BLaER1 treated with 17β-estradiol and CSF1 and Interleukin-3, amounts not matched to agents 10 nM and 100 nM (cell line): Measurements from ENCODE around the gene SYNGR4.
A peak's percentile ranks its signal among the peaks of the same experiment; 100 is the strongest.

Experiments
- H3K27ac ChIP-seq, 11 experiments: shearing (Covaris generic); formaldehyde crosslinking; 2 replicates each; pipeline ENCODE4 v1.8.1; 2022
- H3K27me3 ChIP-seq, 11 experiments: shearing (Covaris generic); formaldehyde crosslinking; 2 replicates each; pipeline ENCODE4 v1.8.1; 2022
- H3K36me3 ChIP-seq, 11 experiments: shearing (Covaris generic); formaldehyde crosslinking; 2 replicates each; pipeline ENCODE4 v1.8.1; 2022
- H3K4me1 ChIP-seq, 10 experiments: shearing (Covaris generic); formaldehyde crosslinking; 2 replicates each; pipeline ENCODE4 v1.8.1; 2022
- H3K4me2 ChIP-seq, 11 experiments: shearing (Covaris generic); formaldehyde crosslinking; 2 replicates each; pipeline ENCODE4 v1.8.1; 2022
- H3K4me3 ChIP-seq, 10 experiments: shearing (Covaris generic); formaldehyde crosslinking; 2 replicates each; pipeline ENCODE4 v1.8.1; 2022
- H3K9ac ChIP-seq, 11 experiments: shearing (Covaris generic); formaldehyde crosslinking; 2 replicates each; pipeline ENCODE4 v1.8.1; 2022
- H3K9me3 ChIP-seq, 11 experiments: shearing (Covaris generic); formaldehyde crosslinking; replicated peaks in 1 of 11; 2 replicates each; pipeline ENCODE4 v1.8.1; 2022
- H4K20me1 ChIP-seq, 11 experiments: shearing (Covaris generic); formaldehyde crosslinking; 2 replicates each; pipeline ENCODE4 v1.8.1; 2022
- Cebpa-rat ChIP-seq, 11 experiments: shearing (Covaris generic); IDR thresholded peaks; 2 replicates each; pipeline ENCODE4 v1.8.1; 2022

The SYNGR4 gene

DNA sequence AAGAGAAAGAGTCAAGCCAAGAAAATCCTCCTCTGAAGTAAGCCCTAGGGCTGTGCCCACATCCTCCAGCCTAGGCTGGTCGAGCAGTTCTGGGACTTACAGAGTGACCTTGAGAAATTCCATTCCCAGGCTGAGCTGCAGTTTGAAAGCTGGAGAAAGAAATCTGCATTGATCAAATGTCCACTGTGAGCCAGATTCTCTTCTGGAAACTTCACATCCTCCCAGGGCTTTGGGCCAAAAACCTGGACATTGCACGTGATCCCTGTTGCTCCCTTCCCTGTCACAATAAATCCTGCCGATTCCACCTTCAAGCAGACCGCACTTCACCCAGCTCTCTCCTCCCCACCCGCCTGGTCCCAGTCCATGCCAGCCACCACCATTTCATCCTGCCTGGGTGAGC is 16.1 kb upstream of the SYNGR4 start:
- Histone ChIP-seq H3K4me2 (no peak overlapping the region), H3K36me3 (no peaks in the 10 kb centered on the region), H3K9me3 (no peaks in the 10 kb centered on the region), H3K9ac (no peak overlapping the region), H3K4me1 (peaks cover 0 to 5% (median 4%) of the 10 kb centered on the region in 10 experiments; a peak in 11 of 20 replicates), H3K27ac (no peak overlapping the region), H3K27me3 (no peaks in the 10 kb centered on the region), H3K4me3 (no peak overlapping the region), H4K20me1 (no peaks in the 10 kb centered on the region)
- no peak for TF ChIP-seq Cebpa-rat (IDR thresholded peaks at IDR 0.05)

DNA sequence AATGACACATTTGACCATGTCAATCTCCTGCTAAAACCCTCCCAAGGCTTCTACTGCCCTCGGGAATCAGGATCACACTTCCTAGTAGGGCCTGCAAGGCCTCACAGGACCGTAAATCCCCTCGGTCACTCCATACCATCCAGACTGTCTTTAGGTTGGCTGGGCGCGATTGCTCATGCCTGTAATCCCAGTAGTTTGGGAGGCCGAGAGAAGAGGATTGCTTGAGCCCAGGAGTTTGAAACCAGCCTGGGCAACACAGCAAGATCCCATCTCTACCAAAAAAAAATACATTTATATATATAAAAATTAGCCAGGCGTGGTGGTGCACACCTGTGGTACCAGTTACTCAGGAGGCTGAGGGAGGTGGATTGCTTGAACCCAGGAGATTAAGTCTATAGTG is 15.4 kb upstream of the SYNGR4 start:
- Histone ChIP-seq H3K27me3 (no peaks in the 10 kb centered on the region), H3K4me3 (no peak overlapping the region), H3K36me3 (no peaks in the 10 kb centered on the region), H3K9ac (no peak overlapping the region), H3K27ac (no peak overlapping the region), H4K20me1 (no peaks in the 10 kb centered on the region), H3K9me3 (no peaks in the 10 kb centered on the region), H3K4me2 (no peak overlapping the region; a peak in 1 of 22 replicates), H3K4me1 (peaks cover 0 to 7% (median 3%) of the 10 kb centered on the region in 10 experiments; a peak in 12 of 20 replicates)
- TF ChIP-seq Cebpa-rat (IDR thresholded peaks at IDR 0.05) = no peak

DNA sequence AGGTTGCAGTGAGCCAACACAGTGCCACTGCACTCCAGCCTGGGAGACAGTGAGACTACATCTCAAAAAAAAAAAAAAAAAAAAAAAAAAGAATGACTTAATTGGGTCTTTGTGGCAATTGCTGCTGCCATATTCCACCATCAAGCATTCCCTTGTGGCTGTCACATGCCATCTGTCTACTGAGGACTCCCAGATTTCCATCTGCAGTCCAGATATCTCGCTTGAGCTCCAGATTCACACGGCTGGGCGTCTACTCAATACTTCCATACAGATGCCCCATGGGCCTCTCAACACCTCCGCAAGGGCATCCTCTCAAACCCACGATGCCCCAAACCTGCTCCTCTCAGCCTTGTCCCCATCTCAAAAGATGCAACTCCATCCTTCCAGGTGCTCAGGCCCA is 13.3 kb upstream of the SYNGR4 start:
- no peaks in the 10 kb centered on the region for H3K27me3 ChIP-seq
- H3K27ac ChIP-seq = no peak overlapping the region
- H4K20me1 ChIP-seq = no peaks in the 10 kb centered on the region
- no peaks in the 10 kb centered on the region for H3K9me3 ChIP-seq
- H3K4me3 ChIP-seq = no peak overlapping the region
- H3K4me1 ChIP-seq = peaks cover 11 to 27% (median 17%) of the 10 kb centered on the region in 10 experiments
- no peak overlapping the region for H3K4me2 ChIP-seq
- H3K36me3 ChIP-seq = no peaks in the 10 kb centered on the region
- no peak overlapping the region for H3K9ac ChIP-seq
- TF ChIP-seq Cebpa-rat (IDR thresholded peaks at IDR 0.05) = no peak

DNA sequence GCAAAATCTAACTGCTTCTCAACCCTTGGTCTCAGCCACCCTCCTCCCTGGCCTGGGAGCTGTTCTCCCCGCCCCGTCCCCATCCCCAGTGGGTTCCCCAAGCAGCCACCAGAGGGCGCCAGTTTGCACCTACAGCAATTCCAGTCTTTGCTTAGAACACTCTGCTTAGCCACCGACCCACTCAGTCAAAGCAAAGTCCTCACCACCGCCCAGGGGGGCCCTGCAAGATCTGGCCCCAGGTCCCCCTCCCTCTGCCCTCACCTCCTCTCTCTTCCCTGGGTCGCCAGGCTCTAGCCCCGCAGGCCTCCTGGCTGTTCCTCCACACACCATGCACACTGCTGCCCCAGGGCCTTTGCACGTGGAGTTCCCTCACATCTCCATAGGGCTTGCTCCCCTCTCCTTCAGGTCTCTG is 12.8 kb upstream of the SYNGR4 start:
- TF ChIP-seq Cebpa-rat (IDR thresholded peaks at IDR 0.05) = no peak
- no peaks in the 10 kb centered on the region for H3K9me3 ChIP-seq
- H3K4me3 ChIP-seq = no peak overlapping the region
- no peak overlapping the region for H3K4me2 ChIP-seq
- peaks cover 11 to 27% (median 17%) of the 10 kb centered on the region in 10 experiments for H3K4me1 ChIP-seq
- no peaks in the 10 kb centered on the region for H4K20me1 ChIP-seq
- H3K27ac ChIP-seq = no peak overlapping the region
- no peaks in the 10 kb centered on the region for H3K27me3 ChIP-seq
- H3K9ac ChIP-seq = no peak overlapping the region
- no peaks in the 10 kb centered on the region for H3K36me3 ChIP-seq

DNA sequence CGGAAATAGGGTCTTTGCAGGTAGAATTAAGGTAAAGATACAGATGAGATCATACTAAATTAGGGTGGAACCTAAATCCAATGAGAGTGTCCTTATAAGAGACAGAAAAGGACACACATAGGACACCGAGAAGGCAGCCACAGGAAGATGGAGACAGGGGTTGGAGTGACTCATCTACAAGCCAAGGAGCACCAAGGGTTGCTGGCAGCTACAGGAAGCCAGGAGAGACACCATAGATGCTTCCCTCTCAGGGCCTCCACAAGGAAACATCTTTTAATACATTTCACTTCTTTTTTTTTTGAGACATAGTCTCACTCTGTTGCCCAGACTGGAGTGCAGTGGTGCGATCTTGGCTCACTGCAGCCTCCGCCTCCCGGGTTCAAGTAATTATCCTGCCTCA is 10.5 kb upstream of the SYNGR4 start:
- H3K36me3 ChIP-seq = no peaks in the 10 kb centered on the region
- peak overlapping the region in 7 of 11 experiments; percentile 16 to 60 (median 33); a peak in 10 of 22 replicates for H3K4me2 ChIP-seq
- no peaks in the 10 kb centered on the region for H4K20me1 ChIP-seq
- H3K27ac ChIP-seq = peak overlapping the region in 2 of 11 experiments; percentile 14 to 54; a peak in 1 of 22 replicates
- H3K27me3 ChIP-seq = no peaks in the 10 kb centered on the region
- no peak for TF ChIP-seq Cebpa-rat (IDR thresholded peaks at IDR 0.05)
- H3K9me3 ChIP-seq = no peaks in the 10 kb centered on the region
- no peak overlapping the region for H3K9ac ChIP-seq
- H3K4me3 ChIP-seq = no peak overlapping the region
- H3K4me1 ChIP-seq = peaks cover 11 to 27% (median 17%) of the 10 kb centered on the region in 10 experiments

DNA sequence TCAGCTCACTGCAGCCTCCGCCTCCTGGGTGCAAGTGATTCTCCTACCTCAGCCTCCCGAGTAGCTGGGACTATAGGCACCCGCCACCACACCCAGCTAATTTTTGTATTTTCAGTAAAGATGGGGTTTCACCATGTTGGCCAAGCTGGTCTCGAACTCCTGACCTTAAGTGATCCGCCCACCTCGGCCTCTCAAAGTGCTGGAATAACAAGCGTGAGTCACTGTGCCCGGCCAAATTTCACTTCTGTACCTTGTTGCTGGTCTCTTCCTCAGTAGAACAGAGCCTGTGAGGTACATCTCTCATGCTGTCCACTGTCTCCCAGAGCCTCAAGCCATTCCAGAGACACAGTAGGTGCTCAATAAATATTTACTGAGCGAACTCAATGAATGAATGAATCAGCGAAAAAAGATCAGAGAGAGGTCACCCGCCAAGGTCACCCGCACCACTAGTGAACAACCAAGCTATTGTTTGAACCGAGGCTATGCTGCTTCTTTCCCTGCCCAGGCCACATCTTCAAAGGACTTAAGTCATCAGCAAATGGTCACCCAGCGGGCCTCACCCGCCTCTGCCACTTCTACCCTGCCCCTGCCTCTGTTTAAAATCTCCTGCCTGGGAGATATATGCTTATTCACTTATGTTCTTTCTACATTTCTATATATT is 9.7 kb upstream of the SYNGR4 start:
- H3K4me3 ChIP-seq = no peak overlapping the region
- H3K9ac ChIP-seq = peak overlapping the region in 1 of 11 experiments; percentile 40; a peak in 1 of 22 replicates
- no peak for TF ChIP-seq Cebpa-rat (IDR thresholded peaks at IDR 0.05)
- peak overlapping the region in 4 of 11 experiments; percentile 5 to 54 (median 38); a peak in 5 of 22 replicates for H3K27ac ChIP-seq
- no peaks in the 10 kb centered on the region for H4K20me1 ChIP-seq
- H3K9me3 ChIP-seq = no peaks in the 10 kb centered on the region
- no peaks in the 10 kb centered on the region for H3K27me3 ChIP-seq
- no peaks in the 10 kb centered on the region for H3K36me3 ChIP-seq
- H3K4me2 ChIP-seq = peak overlapping the region in 9 of 11 experiments; percentile 2 to 60 (median 33); a peak in 8 of 22 replicates
- H3K4me1 ChIP-seq = peaks cover 11 to 27% (median 17%) of the 10 kb centered on the region in 10 experiments

DNA sequence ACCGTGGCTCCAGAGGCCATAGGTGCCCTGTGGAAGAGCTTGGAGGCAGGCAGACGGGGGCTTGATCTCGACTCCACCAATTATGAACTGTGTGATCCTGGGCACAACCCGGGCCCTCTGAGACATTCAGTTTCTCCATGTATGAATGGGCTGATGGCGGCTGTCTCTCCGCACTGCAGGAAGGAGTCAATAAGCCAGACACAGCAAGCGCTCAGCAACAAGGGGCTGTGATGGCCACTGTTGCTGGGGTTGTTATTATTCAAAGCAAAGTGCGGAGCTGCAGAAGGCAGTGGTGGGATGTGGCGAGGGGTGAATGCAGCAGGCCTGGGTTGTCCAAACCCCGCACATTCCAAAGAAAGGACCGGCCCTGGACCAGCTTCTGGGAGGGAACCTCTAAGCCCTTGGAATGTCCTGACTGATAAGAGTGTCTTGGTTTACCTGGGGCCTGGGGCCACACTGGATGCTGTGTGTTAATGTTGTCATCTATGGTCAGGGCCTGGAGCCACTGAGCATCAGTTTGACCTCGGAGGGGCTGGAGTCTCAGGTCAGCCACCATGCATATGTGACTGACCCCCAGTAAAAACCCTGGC is 8.7 kb upstream of the SYNGR4 start:
- Histone ChIP-seq H4K20me1 (no peaks in the 10 kb centered on the region), H3K9me3 (no peaks in the 10 kb centered on the region), H3K9ac (peak overlapping the region in 6 of 11 experiments; percentile 8 to 40 (median 29); a peak in 5 of 22 replicates), H3K27me3 (no peaks in the 10 kb centered on the region), H3K4me3 (no peak overlapping the region), H3K4me1 (peaks cover 12 to 27% (median 17%) of the 10 kb centered on the region in 10 experiments), H3K36me3 (peaks cover 0 to 6% (median 0%) of the 10 kb centered on the region in 11 experiments; a peak in 2 of 22 replicates), H3K27ac (peak overlapping the region in 2 of 11 experiments; percentile 8 to 29; a peak in 2 of 22 replicates), H3K4me2 (peak overlapping the region in 8 of 11 experiments; percentile 2 to 42 (median 19); a peak in 13 of 22 replicates)
- no peak for TF ChIP-seq Cebpa-rat (IDR thresholded peaks at IDR 0.05)

DNA sequence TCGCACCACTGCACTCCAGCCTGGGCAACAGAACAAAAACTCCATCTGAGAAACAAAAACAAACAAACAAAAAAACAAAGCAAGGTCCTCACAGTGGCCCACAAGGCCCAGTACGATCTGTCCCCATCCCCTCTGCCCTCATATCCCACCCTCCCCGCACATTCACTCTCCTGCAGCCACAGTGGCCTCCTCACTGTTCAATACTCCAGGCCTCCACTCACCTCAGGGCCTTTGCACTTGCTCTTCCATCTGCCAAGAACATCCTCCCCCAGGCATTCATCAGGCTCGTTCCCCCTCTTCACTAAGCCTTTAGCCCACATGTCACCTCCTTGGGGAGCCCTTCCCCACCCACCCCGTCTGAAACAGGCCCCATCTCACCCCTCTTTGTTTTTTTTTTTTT is 5.0 kb upstream of the SYNGR4 start:
- H3K4me3 ChIP-seq = no peak overlapping the region
- H3K27ac ChIP-seq = no peak overlapping the region
- no peak overlapping the region for H3K4me2 ChIP-seq
- H4K20me1 ChIP-seq = no peaks in the 10 kb centered on the region
- no peaks in the 10 kb centered on the region for H3K27me3 ChIP-seq
- no peak overlapping the region for H3K9ac ChIP-seq
- peaks cover 0 to 6% (median 0%) of the 10 kb centered on the region in 11 experiments; a peak in 2 of 22 replicates for H3K36me3 ChIP-seq
- H3K4me1 ChIP-seq = peaks cover 11 to 28% (median 22%) of the 10 kb centered on the region in 10 experiments
- no peaks in the 10 kb centered on the region for H3K9me3 ChIP-seq
- no peak for TF ChIP-seq Cebpa-rat (IDR thresholded peaks at IDR 0.05)

DNA sequence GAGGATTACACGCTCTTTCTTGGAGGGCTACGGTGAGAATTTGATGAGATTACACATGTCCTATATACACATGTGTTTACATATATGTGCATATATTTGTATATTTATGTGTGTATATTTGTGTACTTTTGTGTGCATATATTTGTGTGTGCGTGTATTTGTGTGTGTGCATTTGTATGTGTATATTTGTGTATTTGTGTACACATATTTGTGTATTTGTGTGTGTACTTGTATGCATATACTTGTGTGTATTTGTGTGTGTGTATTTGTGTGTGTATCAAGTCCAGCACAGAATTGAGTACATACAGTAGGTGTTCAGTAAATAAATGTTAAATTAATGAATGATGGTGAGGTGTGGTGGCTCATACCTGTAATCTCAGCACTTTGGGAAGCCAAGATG is 2.3 kb upstream of the SYNGR4 start:
- no peak for TF ChIP-seq Cebpa-rat (IDR thresholded peaks at IDR 0.05)
- H3K27ac ChIP-seq = no peak overlapping the region
- H3K9me3 ChIP-seq = no peaks in the 10 kb centered on the region
- no peak overlapping the region for H3K9ac ChIP-seq
- no peaks in the 10 kb centered on the region for H4K20me1 ChIP-seq
- H3K4me2 ChIP-seq = no peak overlapping the region
- H3K36me3 ChIP-seq = peaks cover 0 to 6% (median 0%) of the 10 kb centered on the region in 11 experiments; a peak in 2 of 22 replicates
- peaks cover 10 to 37% (median 26%) of the 10 kb centered on the region in 10 experiments for H3K4me1 ChIP-seq
- H3K4me3 ChIP-seq = no peak overlapping the region
- no peaks in the 10 kb centered on the region for H3K27me3 ChIP-seq
